ENCODE measurements around the gene KCNG1.
A peak's percentile ranks its signal among the peaks of the same experiment; 100 is the strongest.

Gene KCNG1

GRCh38 chr20:51022803-51023616, at the start of gene KCNG1:
Gene KCNG1 (minus strand): TSS chr20:51023107. CDS start chr20:51010338, 12,769 bp downstream.
- no peak for TF ChIP-seq CTCF (IDR thresholded peaks at IDR 0.05; ENCODE audit: low read depth, low read length, missing control alignments)

GRCh38 chr20:51070621-51071020, 47.7 kb upstream of the KCNG1 start:
- DNase-seq (ENCODE audit: extremely low read depth, low read depth): no peak
- H3K4me3 ChIP-seq (replicated peaks; ENCODE audit: low read depth, low read length): no peak overlapping the region
- TF ChIP-seq CTCF (IDR thresholded peaks at IDR 0.05; ENCODE audit: low read depth, low read length, missing control alignments): no peak

More at GRCh38 chr20:51022803-51023616, at the start of gene KCNG1:
- H3K4me3 ChIP-seq (replicated peaks; ENCODE audit: low read depth, low read length): peak within 1 kb of the TSS; percentile 73
- no peak for DNase-seq (ENCODE audit: extremely low read depth, low read depth)

- no peak overlapping the region for H3K4me3 ChIP-seq (replicated peaks; ENCODE audit: low read depth, low read length)
- no peak for DNase-seq (ENCODE audit: extremely low read depth, low read depth)
- TF ChIP-seq CTCF (IDR thresholded peaks at IDR 0.05; ENCODE audit: low read depth, low read length, missing control alignments): no peak
Measured at GRCh38 chr20:51067792-51068191, 44.9 kb upstream of the KCNG1 start.

GRCh38 chr20:51065615-51066014, 42.7 kb upstream of the KCNG1 start:
- no peak overlapping the region for H3K4me3 ChIP-seq (replicated peaks; ENCODE audit: low read depth, low read length)
- no peak for TF ChIP-seq CTCF (IDR thresholded peaks at IDR 0.05; ENCODE audit: low read depth, low read length, missing control alignments)
- DNase-seq (ENCODE audit: extremely low read depth, low read depth): no peak

GRCh38 chr20:51064137-51064536, 41.2 kb upstream of the KCNG1 start:
- TF ChIP-seq CTCF (IDR thresholded peaks at IDR 0.05; ENCODE audit: low read depth, low read length, missing control alignments): no peak
- no peak for DNase-seq (ENCODE audit: extremely low read depth, low read depth)
- no peak overlapping the region for H3K4me3 ChIP-seq (replicated peaks; ENCODE audit: low read depth, low read length)

GRCh38 chr20:51062065-51062464, 39.2 kb upstream of the KCNG1 start:
- TF ChIP-seq CTCF (IDR thresholded peaks at IDR 0.05; ENCODE audit: low read depth, low read length, missing control alignments): no peak
- no peak for DNase-seq (ENCODE audit: extremely low read depth, low read depth)
- no peak overlapping the region for H3K4me3 ChIP-seq (replicated peaks; ENCODE audit: low read depth, low read length)

Measured in HFF-Myc (cell line).